ENCODE data around the gene MKLN1. TPM values are rescaled to one million over a fixed set of nuclear protein-coding genes. Genes with fewer than 3 reads are reported as not detected.
A peak's percentile ranks its signal among the peaks of the same experiment; 100 is the strongest.

The MKLN1 gene
- total and polyA plus RNA-seq, 2 of the 13 experiments (the other 11 are each of a cell fraction or from before 2014, with no cell fraction given), result 33.6 to 43.5 TPM

DNA sequence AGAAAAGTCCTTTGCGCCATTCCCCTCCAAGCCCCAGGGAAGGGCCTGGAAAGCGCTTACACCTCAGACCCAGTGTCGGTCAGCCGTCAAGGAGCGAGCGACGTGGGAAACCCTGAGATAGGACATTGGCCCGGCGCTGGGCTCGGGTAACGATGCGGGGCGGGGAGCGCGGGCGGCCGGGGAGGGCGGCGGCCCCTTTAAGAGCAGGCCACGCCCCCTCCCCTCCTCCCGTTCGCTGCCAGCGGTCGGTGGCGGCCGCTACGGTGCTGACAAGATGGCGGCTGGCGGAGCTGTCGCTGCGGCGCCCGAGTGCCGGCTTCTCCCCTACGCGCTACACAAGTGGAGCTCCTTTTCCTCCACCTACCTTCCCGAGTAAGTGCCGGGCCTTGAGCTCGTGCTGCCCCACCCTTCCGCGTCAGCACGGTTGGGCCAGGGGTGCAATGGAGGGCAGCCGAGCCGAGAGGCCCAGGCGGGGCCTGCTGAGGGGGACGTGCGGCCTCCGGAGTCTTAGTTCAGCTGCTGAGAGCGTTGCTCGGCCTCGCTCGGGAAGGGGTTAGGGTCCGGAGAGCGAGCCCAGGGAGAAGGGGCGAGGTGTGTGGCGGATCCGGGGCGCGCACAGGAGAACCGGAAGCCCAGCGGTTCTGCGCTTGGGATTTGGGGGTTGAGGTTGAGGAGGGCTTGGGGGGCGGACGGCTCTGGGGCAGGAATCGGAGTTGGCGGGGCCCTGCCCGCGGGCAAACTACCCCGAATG is at the start of gene MKLN1 (continued):
- TF ChIP-seq ZNF318 (CRISPR knock-in tag; IDR thresholded peaks at IDR 0.05) (peak; percentile 73; the same call in 1 of the 2 replicates), ZNF580 (CRISPR knock-in tag; IDR thresholded peaks at IDR 0.05; ENCODE audit: borderline replicate concordance, low read depth) (peak; percentile 82; the same call in 1 of the 2 replicates), TRIM24 (CRISPR knock-in tag; IDR thresholded peaks at IDR 0.05) (no peak), ZNF333 (CRISPR knock-in tag; IDR thresholded peaks at IDR 0.05; ENCODE audit: borderline replicate concordance) (no peak; the same call in 1 of the 2 replicates), ZNF598 (CRISPR knock-in tag; IDR thresholded peaks at IDR 0.05; ENCODE audit: borderline replicate concordance) (no peak), ATF1 (CRISPR knock-in tag; IDR thresholded peaks at IDR 0.05) (no peak), MAZ (IDR thresholded peaks at IDR 0.05; ENCODE audit: borderline replicate concordance, low read depth, low read length) (peak; percentile 82; the same call in 1 of the 2 replicates), MAZ (CRISPR knock-in tag; IDR thresholded peaks at IDR 0.05; ENCODE audit: low read depth) (peak; percentile 89), ATRX (CRISPR knock-in tag; IDR thresholded peaks at IDR 0.05; ENCODE audit: borderline replicate concordance) (no peak), ZNF160 (CRISPR knock-in tag; IDR thresholded peaks at IDR 0.05) (no peak), POLR2AphosphoS5 (IDR thresholded peaks at IDR 0.05; ENCODE audit: low read depth, low read length) (peak; percentile 63), NPAS2 (CRISPR knock-in tag; IDR thresholded peaks at IDR 0.05; ENCODE audit: borderline replicate concordance) (0 out of 2 replicates have a peak, but pooled peaks have one; percentile 79), HNF1A (IDR thresholded peaks at IDR 0.05; ENCODE audit: low read depth) (no peak), HNF1A (CRISPR knock-in tag; IDR thresholded peaks at IDR 0.05; ENCODE audit: borderline replicate concordance) (peak; percentile 69; the same call in 1 of the 2 replicates), HNRNPUL1 (IDR thresholded peaks at IDR 0.05; ENCODE audit: low read depth, low read length) (0 out of 2 replicates have a peak, but pooled peaks have one; percentile 54), ZNF556 (CRISPR knock-in tag; IDR thresholded peaks at IDR 0.05; ENCODE audit: borderline replicate concordance) (peak; percentile 74; the same call in 1 of the 2 replicates), MATR3 (CRISPR knock-in tag; IDR thresholded peaks at IDR 0.05) (no peak)

Data from HepG2 (cell line).